Endothelial cell (in vitro differentiated cells): Measurements from ENCODE around the gene GSPT1. TPM values are rescaled to one million over a fixed set of nuclear protein-coding genes. Genes with fewer than 3 reads are reported as not detected.
"Not testable (repeated sequence)": the region's sequence is repeated elsewhere in the genome, so short reads cannot be mapped to it uniquely, and the experiment has no call there.

Source experiments
- DNase-seq: peaks from one replicate; pipeline ENCODE4 v3.0.0; 2021; ENCODE audit warnings: low spot score
- H3K27ac Mint-ChIP-seq: one replicate; pipeline ENCODE4 v1.8.0; 2021; ENCODE audit warnings: mixed read lengths, inconsistent platforms; ENCODE audit not compliant: unreplicated experiment
- H3K27me3 Mint-ChIP-seq: one replicate; pipeline ENCODE4 v1.8.0; 2021; ENCODE audit warnings: mild to moderate bottlenecking, moderate library complexity, mixed read lengths, inconsistent platforms; ENCODE audit not compliant: unreplicated experiment
- H3K36me3 Mint-ChIP-seq: one replicate; pipeline ENCODE4 v1.8.0; 2021; ENCODE audit warnings: mild to moderate bottlenecking, low read depth, mixed read lengths, inconsistent platforms; ENCODE audit not compliant: unreplicated experiment
- H3K4me1 Mint-ChIP-seq: one replicate; pipeline ENCODE4 v1.8.0; 2021; ENCODE audit warnings: mild to moderate bottlenecking, mixed read lengths, inconsistent platforms; ENCODE audit not compliant: unreplicated experiment
- H3K4me3 Mint-ChIP-seq: one replicate; pipeline ENCODE4 v1.8.0; 2021; ENCODE audit warnings: mild to moderate bottlenecking, mixed read lengths, inconsistent platforms; ENCODE audit not compliant: unreplicated experiment
- H3K9me3 Mint-ChIP-seq: one replicate; pipeline ENCODE4 v1.8.0; 2021; ENCODE audit warnings: mixed read lengths, inconsistent platforms; ENCODE audit not compliant: unreplicated experiment
- total RNA-seq: library from RNA; stranded (reverse); fragmentation: NEBNext Ultra II Directional; extraction: Animal tissue kit (Norgen Biotek cat#: 25700); gene quantifications from one replicate; pipeline ENCODE4 v1.2.1, GENCODE V29; 2021; ENCODE audit not compliant: unreplicated experiment
- TF ChIP-seq, protein P1 (sequence below): fragments of 200-600 bp; sonication (generic); IDR thresholded peaks from one replicate; pipeline ENCODE4 v1.5.0; 2021; ENCODE audit warnings: antibody characterized with exemption; ENCODE audit not compliant: unreplicated experiment

GSPT1 gene
- total RNA-seq, 1 donor from 2014 or later = 99.8 TPM

DNA sequence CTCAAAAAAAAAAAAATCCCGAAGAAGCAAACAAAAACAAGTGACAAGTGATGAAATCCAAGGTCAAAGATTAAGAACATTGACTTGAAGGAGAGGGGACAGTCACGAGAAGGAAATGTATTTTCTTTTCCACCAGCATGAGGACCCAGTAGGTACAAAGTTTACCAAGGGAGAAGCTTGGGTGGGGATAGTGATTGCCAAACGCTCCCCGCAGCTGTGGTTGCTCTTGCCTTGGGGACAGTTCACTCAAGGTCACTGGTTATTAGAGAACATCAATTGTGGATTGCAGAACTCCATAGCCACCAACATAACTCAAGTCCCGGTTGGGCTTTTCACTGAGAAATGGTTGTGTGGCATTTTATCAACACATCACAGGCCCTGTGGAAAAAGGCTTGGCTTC is 91.4 kb downstream of the GSPT1 start:
- Mint-ChIP-seq H3K27me3 (no peaks in the 10 kb centered on the region), H3K4me1 (no peaks in the 10 kb centered on the region), H3K27ac (no peak overlapping the region), H3K36me3 (no peaks in the 10 kb centered on the region), H3K9me3 (no peaks in the 10 kb centered on the region), H3K4me3 (no peak overlapping the region)
- TF ChIP-seq, protein P1, sequence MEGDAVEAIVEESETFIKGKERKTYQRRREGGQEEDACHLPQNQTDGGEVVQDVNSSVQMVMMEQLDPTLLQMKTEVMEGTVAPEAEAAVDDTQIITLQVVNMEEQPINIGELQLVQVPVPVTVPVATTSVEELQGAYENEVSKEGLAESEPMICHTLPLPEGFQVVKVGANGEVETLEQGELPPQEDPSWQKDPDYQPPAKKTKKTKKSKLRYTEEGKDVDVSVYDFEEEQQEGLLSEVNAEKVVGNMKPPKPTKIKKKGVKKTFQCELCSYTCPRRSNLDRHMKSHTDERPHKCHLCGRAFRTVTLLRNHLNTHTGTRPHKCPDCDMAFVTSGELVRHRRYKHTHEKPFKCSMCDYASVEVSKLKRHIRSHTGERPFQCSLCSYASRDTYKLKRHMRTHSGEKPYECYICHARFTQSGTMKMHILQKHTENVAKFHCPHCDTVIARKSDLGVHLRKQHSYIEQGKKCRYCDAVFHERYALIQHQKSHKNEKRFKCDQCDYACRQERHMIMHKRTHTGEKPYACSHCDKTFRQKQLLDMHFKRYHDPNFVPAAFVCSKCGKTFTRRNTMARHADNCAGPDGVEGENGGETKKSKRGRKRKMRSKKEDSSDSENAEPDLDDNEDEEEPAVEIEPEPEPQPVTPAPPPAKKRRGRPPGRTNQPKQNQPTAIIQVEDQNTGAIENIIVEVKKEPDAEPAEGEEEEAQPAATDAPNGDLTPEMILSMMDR = no peak
- DNase-seq = no peak

DNA sequence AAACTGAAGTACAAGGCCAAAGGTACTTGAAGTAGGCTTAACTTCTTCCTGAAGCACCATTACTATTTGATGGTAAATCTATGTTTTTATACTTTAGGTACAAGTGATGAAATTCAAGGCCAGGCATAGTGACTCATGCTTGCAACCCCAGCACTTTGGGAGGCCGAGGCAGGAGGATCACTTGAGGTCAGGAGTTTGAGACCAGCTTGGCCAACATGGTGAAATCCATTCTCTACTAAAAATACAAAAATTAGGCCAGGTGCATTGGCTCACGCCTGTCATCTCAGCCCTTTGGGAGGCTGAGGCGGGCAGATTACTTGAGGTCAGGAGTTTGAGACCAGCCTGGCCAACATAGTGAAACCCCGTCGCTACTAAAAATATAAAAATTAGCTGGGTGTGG is 92.1 kb downstream of the GSPT1 start:
- not testable (repeated sequence) for DNase-seq, H3K27me3 Mint-ChIP-seq, H3K27ac Mint-ChIP-seq, H3K4me3 Mint-ChIP-seq, H3K4me1 Mint-ChIP-seq, H3K9me3 Mint-ChIP-seq, H3K36me3 Mint-ChIP-seq

DNA sequence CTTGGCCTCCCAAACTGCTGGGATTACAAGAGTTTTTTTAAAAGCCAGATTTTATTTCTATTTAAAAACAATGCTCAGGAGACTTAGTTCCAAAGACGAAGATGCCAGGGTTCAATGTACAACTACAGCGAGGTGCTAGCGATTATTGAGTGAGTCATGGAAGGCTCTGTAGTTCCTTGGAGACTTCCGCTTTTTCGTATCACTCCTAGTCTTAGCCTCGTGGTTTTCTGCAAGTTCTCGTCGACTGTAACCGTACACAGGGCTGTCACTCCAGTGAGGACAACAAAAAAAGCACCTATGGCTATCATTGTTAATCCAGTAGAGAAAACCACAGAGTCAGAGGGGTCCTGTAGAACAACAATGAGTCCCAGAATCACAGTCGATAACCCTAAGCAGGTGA is 96.0 kb downstream of the GSPT1 start:
- Mint-ChIP-seq H3K36me3 (no peaks in the 10 kb centered on the region), H3K27ac (no peak overlapping the region), H3K4me3 (no peak overlapping the region), H3K9me3 (no peaks in the 10 kb centered on the region), H3K27me3 (no peaks in the 10 kb centered on the region), H3K4me1 (no peaks in the 10 kb centered on the region)
- DNase-seq = no peak
- TF ChIP-seq, protein P1 = no peak

DNA sequence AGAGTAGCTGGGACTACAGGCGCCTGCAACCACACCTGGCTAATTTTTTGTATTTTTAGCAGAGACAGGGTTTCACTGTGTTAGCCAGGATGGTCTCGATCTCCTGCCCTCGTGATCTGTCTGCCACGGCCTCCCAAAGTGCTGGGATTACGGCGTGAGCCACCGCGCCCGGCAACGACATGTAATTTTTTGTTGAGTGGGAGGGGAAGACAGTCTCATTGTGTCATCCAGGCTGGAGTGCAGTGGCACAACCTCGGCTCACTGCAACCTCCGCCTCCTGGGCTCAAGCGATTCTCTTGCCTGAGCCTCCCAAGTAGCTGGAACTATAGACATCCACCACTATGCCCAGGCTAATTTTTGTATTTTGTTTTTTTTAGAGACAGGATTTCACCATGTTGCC is 96.8 kb downstream of the GSPT1 start:
- not testable (repeated sequence) for H3K9me3 Mint-ChIP-seq, H3K36me3 Mint-ChIP-seq, H3K27ac Mint-ChIP-seq, H3K27me3 Mint-ChIP-seq, H3K4me3 Mint-ChIP-seq, DNase-seq, H3K4me1 Mint-ChIP-seq

Other genes with a start within 250 kb of the GSPT1 start
- 163 TPM for gene SNN, start 247.5 kb downstream of the GSPT1 start, total RNA-seq
- gene TXNDC11, start 173.1 kb downstream of the GSPT1 start, total RNA-seq = 19.6 TPM
- 84.7 TPM for gene ZC3H7A, start 118.7 kb downstream of the GSPT1 start, total RNA-seq
- gene RSL1D1, start 64.4 kb downstream of the GSPT1 start, total RNA-seq = 86.9 TPM
- gene NPIPB2, start 26.1 kb upstream of the GSPT1 start, total RNA-seq = 4.4 TPM
- not detected for gene TNFRSF17, start 49.3 kb upstream of the GSPT1 start, total RNA-seq
- 21.6 TPM for gene SNX29, start 60.8 kb upstream of the GSPT1 start, total RNA-seq